GM21526 (cell line): ENCODE results near the gene CTSL.

Source experiments
- ATAC-seq: cut with Tn5 transposase; IDR thresholded peaks from one replicate; pipeline ENCODE4 v1.9.1; 2021; ENCODE audit warnings: moderate library complexity; ENCODE audit not compliant: unreplicated experiment, low FRiP score

CTSL gene

GRCh38 chr9:87698069-87698809 is 27.7 kb upstream of the CTSL start:
- no peak for ATAC-seq

DNA sequence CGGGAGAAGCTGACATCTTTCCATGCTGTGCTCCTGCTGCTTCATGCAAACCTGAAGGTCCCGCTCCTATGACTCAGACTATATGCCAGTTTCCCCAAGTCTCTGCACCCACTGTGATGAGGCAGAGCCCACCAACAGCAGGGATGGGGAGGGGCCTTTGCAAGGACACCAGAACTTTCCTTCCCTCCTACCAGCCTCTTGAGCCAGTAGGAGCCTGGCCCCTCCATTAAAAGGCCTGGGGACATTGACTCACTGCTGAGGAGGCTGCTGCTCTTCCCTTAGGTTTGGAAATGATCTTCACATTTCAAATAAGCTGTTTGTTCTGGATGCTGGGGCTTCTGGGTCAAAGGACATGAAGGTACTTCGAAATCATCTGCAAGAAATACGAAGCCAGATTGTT is 26.1 kb upstream of the CTSL start:
- no peak for ATAC-seq

GRCh38 chr9:87701491-87701890 is 24.4 kb upstream of the CTSL start:
- ATAC-seq: no peak

DNA sequence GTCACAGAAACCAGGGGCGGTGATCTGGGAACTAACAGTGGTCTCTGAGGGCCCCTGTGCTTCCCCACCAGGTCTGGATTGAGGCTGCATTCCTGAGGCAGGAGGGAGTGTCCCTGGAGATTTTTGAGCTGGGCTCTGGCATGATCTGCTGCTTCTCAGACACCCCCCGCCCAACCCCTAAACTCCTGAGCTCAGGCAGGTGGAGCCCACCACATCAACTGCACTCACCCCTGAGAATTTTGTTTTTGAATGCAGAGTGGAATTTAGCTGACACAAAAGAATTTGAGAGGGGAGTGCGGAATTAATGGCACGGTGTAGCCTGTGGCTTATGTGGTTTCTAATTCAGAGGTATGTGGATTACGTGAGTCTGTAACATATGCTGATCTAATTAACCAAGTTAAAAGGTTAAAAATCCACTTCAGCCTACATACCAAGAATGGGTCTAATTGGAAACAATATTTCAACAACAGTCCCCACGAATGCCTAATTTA is 23.9 kb upstream of the CTSL start:
- no peak for ATAC-seq

GRCh38 chr9:87702921-87703320 is 23.0 kb upstream of the CTSL start:
- no peak for ATAC-seq

GRCh38 chr9:87703636-87704276 is 22.2 kb upstream of the CTSL start:
- ATAC-seq: no peak

DNA sequence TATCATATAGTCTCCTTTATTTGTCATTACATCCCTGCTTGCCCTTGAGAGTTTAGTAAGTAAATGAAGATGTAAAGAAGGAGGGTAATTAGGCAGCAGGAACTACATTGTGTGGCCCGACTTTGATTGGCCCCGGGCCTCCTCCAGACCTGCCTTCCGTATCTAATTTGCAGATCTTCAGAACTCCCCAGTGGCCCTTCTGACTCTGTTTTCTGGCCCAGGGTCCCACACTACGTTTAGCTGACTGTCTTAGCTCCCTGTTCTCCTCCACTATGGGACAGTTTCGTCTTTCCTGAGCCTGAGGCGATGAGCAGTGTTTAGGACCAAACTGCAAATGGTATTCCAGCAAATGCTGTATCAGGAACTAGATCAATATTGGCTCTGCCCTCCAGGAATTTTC is 21.6 kb upstream of the CTSL start:
- ATAC-seq: no peak

DNA sequence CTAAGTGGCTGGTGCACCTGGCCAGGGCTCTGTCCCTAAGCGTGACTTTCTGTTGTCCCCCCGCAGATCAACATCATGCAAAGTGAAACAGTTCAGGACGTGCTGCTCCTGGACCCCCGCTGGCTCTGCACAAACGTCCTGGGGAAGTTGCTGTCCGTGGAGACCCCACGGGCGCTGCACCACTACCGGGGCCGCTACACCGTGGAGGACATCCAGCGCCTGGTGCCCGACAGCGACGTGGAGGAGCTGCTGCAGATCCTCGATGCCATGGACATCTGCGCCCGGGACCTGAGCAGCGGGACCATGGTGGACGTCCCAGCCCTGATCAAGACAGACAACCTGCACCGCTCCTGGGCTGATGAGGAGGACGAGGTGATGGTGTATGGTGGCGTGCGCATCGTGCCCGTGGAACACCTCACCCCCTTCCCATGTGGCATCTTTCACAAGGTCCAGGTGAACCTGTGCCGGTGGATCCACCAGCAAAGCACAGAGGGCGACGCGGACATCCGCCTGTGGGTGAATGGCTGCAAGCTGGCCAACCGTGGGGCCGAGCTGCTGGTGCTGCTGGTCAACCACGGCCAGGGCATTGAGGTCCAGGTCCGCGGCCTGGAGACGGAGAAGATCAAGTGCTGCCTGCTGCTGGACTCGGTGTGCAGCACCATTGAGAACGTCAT is 19.7 kb upstream of the CTSL start:
- ATAC-seq: no peak

DNA sequence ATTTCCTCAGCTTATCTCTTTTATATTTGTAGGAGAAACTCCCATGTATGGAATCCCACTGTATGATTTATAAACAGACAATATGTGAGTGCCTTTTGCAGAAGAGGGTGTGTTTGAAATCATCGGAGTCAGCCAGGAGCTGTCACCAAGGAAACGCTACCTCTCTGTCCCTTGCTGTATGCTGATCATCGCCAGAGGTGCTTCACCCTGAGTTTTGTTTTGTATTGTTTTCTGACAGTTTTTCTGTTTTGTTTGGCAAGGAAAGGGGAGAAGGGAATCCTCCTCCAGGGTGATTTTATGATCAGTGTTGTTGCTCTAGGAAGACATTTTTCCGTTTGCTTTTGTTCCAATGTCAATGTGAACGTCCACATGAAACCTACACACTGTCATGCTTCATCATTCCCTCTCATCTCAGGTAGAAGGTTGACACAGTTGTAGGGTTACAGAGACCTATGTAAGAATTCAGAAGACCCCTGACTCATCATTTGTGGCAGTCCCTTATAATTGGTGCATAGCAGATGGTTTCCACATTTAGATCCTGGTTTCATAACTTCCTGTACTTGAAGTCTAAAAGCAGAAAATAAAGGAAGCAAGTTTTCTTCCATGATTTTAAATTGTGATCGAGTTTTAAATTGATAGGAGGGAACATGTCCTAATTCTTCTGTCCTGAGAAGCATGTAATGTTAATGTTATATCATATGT is 18.0 kb upstream of the CTSL start:
- no peak for ATAC-seq

DNA sequence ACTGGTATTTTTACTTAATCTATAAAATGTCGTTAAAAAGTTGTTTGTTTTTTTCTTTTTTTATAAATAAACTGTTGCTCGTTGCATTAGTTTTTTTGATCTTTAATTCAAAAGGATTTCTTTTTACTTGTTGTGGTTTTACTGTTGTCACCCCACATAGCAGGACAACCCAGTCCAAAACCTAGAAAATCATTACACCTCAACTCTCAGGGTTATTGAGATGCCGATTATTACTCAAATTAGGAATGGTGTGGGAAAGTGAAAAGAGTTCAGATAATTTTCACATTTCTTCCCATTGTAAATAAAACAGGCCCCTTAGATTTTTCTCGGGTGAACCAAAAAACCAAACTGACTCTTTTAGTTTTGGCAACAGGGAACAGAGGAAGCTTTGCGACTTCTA is 17.4 kb upstream of the CTSL start:
- ATAC-seq: no peak

DNA sequence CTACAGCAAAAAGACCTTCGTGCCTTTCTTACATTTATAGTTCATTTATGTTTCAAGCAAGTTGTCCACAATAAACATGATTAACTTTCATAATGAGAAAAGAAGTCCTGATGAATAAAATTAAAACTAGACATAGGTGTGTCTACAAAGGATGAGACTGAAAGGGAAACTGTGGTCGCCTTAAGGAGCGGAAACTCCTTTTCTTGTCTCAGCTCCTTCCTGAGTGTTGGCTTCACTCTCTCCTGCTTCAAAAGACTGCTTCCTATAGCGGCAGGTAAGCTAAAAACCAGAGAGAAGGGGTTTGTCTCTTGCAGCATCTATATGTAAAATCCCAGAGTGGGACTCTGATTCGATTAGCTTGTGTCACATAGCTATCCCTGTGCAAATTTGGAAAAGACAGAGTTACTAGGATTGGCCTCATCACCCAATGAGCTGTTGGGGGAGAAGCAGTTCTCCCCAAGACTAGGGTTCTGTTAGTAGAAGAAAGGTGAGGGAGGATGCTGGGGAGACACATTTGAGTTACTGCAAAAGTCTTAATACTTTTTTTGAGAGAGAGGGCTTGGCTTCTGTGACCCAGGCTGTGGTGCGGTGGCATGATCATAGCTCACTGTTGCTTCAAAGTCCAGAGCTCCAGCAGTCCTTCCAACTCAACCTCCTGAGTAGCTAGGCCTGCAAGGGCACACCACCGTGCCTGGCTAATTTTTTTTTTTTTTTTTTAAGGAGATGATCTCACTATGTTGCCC is 16.8 kb upstream of the CTSL start:
- ATAC-seq: no peak

DNA sequence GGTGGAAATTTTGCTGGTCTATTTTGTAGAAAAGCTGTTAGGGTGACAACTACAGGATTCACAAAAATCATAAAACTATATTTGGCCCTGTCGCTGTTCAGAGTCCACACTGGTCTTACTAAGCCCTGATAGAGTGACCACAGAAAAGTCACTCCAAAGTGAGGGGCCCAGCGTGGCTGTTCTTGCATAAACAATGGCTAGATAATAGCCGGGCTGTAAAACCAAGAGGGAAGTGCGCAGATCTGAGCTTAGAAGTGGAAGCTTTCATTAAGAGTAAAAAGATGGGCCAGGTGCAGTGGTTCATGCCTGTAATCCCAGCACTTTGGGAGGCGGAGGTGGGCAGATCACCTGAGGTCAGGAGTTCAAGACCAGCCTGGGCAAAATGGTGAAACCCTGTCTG is 15.5 kb upstream of the CTSL start:
- ATAC-seq: no peak

- no peak for ATAC-seq
Observed at GRCh38 chr9:87711857-87712800, 13.8 kb upstream of the CTSL start.

- ATAC-seq: no peak
Observed at GRCh38 chr9:87712801-87713277, 13.1 kb upstream of the CTSL start.

DNA sequence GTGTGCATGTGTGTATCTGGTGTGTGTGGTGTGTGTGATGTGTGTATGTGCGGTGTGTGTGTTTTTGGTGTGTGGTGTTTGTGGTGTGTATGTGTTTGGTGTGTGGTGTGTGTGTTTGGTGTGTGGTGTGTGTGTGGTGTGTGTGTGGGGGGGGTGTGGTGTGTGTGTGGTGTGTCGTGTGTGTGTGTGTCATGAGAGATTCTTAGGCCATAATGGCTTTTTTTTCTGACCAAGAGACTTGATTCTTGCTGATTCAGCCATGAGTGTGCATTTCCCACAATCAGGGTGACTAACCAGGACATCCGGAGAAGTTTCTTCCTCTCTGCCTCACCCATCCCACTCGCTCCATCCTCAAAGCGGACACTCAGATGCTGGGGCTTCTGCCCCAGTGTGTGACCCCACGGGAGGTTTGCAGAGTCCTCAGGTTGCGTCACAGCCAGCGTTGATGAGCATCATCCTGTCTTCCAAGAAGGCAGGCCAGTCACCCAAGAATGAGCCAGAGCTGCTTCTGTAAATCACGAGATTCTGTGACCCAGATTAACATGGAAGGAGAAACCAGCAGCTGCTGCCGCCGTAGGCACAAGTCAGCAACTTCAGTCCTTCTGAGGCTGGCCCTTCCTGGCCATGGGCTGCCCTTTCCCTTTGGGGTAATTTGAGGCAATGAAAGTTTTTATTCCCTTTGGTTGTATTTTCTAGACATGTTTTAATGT is 12.5 kb upstream of the CTSL start:
- ATAC-seq: no peak

- ATAC-seq: no peak
Observed at GRCh38 chr9:87713988-87714330, 12.0 kb upstream of the CTSL start.

- no peak for ATAC-seq
Observed at GRCh38 chr9:87714819-87715218, 11.1 kb upstream of the CTSL start.

GRCh38 chr9:87716141-87716540 is 9.8 kb upstream of the CTSL start:
- no peak for ATAC-seq

DNA sequence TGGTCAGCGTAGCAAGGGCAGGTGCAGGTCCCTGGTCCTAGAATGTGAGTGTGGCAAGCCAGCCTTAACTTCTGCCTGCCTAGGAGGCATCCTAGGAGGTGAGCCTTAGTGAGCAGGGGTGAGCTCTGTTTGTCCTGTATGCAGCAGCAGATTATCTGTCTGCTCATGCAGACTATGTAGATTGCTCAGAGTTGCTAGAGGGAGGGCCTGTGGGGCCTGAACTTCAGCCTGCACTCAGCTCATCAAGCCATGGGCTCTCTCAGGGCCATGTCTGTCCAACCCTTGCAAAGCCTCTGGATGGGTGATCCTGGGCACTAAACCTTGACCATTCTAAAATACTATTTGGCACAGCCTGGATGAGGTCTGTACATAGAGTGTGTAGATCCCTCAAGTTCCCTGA is 8.5 kb upstream of the CTSL start:
- ATAC-seq: no peak
